ENCODE results near the gene BBS9. TPM values are rescaled to one million over a fixed set of nuclear protein-coding genes. Genes with fewer than 3 reads are reported as not detected.

The BBS9 gene
- total and polyA plus RNA-seq, 4 donors = 2.3 to 9.5 (median 4.5) TPM

- no peak overlapping the region for H3K4me3 ChIP-seq (ENCODE audit: low read depth in 1 of 3, low read length in 3 of 3)
- TF ChIP-seq ZBTB33 (IDR thresholded peaks at IDR 0.05) (no peak), RAD21 (IDR thresholded peaks at IDR 0.05) (no peak), ATF3 (IDR thresholded peaks at IDR 0.05) (no peak), FOXA2 (IDR thresholded peaks at IDR 0.05) (no peak), EGR1 (IDR thresholded peaks at IDR 0.05; ENCODE audit: low read depth in 2 of 2) (no peak), REST (IDR thresholded peaks at IDR 0.05) (no peak), JUND (IDR thresholded peaks at IDR 0.05) (no peak), SP1 (IDR thresholded peaks at IDR 0.05) (no peak), YY1 (IDR thresholded peaks at IDR 0.05) (no peak), HNF4G (IDR thresholded peaks at IDR 0.05) (no peak), MAX (IDR thresholded peaks at IDR 0.05) (no peak), RXRA (IDR thresholded peaks at IDR 0.05) (no peak), CTCF (IDR thresholded peaks at IDR 0.05; ENCODE audit: low read depth, low read length, missing input control) (no peak), HNF4A (conservative IDR thresholded peaks at IDR 0.05) (no peak), GABPA (IDR thresholded peaks at IDR 0.05 in 1 of 2, conservative IDR thresholded peaks at IDR 0.05 in 1 of 2) (no peak), NR2F2 (IDR thresholded peaks at IDR 0.05) (no peak), TAF1 (conservative IDR thresholded peaks at IDR 0.05) (no peak), FOXA1 (IDR thresholded peaks at IDR 0.05) (no peak)
- no peaks in the 10 kb centered on the region for H3K27me3 ChIP-seq (ENCODE audit: control insufficient read depth in 4 of 4, insufficient read depth in 4 of 4, low read length in 3 of 4)
- no peak overlapping the region for H3K9ac ChIP-seq (ENCODE audit: low read depth in 1 of 2, low read length in 2 of 2)
- no peak for DNase-seq (ENCODE audit: low spot score)
- H3K36me3 ChIP-seq (ENCODE audit: control insufficient read depth in 4 of 4, insufficient read depth in 3 of 4, low read depth in 1 of 4, low read length in 3 of 4) = no peaks in the 10 kb centered on the region
- H3K4me1 ChIP-seq (ENCODE audit: control insufficient read depth in 4 of 4, insufficient read depth in 4 of 4, low read length in 3 of 4) = no peaks in the 10 kb centered on the region
- 91% methylated on average over 7 of the region's 7 CpGs for WGBS
- H3K27ac ChIP-seq (ENCODE audit: low read depth in 1 of 2, low read length in 2 of 2) = no peak overlapping the region
- no peaks in the 10 kb centered on the region for H3K9me3 ChIP-seq (ENCODE audit: control insufficient read depth in 4 of 4, low read length in 3 of 4)
These were observed 520.4 kb downstream of the BBS9 start for GRCh38 chr7:33649476-33650441.
